Activated effector memory CD4-positive, alpha-beta T cell treated with Interleukin-2 at 50 U/mL for 16 hours (primary cell): Measurements from ENCODE around the gene UBQLN1.
"Not testable (repeated sequence)": the region's sequence is repeated elsewhere in the genome, so short reads cannot be mapped to it uniquely, and the experiment has no call there.

ENCODE experiments used
- DNase-seq: peaks from one replicate; pipeline ENCODE4 v3.0.0-alpha.2; 2020

The UBQLN1 gene

DNA sequence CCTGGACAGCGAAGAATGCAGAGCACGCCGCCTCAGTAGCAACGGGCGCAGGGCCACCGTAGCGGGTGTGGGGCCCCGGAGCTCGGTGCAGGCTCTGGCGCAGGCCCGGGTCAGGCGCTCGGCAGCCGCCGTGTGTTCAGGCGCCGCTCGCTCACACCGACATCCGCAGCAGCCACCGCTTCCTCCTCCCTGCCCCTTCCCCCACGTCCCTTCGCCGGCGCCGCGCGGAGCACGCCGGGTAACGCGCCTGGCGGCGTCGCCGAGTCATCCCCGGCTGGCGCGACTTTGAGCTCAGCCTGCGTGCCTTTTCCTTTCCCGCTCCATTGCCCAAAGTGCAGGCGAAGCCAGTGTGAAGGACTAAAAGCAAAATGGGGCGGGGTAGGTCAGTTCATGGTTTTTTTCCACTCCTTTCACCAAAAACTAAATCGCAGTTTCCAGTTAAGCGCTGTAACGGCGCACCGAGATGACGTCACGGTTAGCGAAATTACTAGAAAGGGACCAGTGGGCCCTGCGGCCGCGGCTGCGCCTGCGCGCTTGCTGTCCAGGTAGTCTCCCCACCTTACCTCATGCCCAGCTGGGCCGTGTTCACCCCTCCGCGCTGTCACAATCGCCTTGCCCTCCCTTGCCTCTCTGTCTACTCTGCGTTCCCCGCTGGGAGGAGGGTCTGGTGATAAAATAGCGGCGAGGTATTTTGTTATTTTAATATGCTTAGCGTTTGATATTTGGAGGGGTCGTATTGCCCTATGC lies at the start of gene UBQLN1:
UBQLN1 (minus strand) TSS at position 191 of the 747 bp plus-strand sequence. CDS start 279 bp downstream, outside the sequence.
- DNase-seq = peak; percentile 86

DNA sequence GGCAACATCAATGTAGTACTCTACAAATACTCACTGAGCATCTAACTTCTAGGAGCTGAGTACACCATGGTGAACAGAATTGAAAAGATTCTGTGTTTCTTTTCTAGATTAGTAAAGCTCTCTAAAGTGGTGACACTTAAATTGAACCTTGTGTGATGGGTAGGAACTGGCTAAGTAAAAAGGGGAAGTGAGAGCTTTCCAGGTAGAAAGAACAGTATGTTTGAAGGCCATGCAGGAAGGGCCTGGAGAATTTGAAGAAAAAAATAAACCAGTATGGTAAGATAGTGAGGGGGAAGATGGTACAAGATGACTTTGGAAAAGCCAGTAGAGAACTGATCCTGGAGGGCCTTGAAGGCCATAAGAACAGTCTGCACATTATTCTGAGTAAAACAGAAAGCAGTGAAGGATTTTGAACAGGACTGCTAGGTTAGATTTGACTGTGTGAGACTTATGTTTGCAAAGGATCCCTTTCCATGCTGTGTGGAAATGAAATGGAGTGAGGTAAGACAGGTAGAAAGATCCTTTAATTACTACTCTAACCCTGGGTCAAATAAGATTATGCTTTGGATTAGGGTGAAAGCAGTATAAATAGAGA lies 46.7 kb upstream of the UBQLN1 start:
- no peak for DNase-seq

DNA sequence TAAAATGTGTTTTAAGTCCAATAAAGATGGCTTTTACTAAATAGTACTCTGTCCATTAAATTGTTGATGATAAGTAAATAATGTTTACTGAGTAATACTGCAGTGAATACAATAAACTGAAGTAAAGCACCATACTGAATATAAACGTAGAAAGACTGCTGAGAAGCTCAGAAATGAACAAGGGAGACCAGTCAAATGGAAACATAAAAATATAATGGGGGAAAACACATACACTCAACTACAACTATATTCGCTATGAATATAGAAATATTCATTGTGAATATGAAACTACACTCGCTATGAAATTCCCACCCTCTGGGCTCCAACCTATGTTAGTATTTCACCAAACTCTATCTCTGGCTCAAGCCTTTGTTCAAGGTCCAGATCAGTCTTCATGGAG lies 41.9 kb upstream of the UBQLN1 start:
- DNase-seq = no peak

DNA sequence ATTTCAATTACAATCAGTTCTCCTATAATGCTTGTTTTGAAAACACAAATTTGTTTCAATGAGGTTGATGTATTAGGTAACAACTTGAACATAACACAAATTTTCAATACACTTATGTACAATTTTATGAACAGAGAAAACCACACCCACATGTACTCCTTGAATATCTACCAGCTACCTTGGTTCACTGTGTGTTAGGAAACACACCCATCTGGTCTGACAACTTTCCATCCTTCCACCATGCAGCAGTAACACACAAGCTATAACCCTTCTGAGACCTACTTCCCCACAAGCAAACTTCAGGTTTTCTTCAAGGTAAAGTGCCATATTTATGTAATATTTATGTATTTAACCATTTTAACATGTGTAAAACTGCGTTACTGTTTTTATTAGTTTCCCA lies 36.4 kb upstream of the UBQLN1 start:
- no peak for DNase-seq

DNA sequence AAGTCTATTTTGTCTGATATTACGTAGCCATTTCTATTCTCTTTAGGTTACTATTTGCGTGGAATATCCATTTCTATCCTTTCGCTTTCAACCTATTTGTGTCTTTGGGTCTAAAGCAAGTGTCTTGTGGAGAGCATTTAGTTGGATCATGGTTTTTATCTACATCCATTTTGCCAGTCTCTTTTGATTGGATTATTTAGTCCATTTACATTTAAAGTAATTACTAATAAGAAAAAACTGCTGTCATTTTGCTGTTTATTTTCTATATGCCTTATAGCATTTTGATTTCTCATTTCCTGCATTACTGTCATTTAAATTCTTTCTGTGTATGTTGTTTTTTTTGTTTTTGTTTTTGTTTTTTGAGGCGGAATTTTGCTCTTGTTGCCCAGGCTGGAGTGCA lies 26.0 kb upstream of the UBQLN1 start:
- DNase-seq = no peak

DNA sequence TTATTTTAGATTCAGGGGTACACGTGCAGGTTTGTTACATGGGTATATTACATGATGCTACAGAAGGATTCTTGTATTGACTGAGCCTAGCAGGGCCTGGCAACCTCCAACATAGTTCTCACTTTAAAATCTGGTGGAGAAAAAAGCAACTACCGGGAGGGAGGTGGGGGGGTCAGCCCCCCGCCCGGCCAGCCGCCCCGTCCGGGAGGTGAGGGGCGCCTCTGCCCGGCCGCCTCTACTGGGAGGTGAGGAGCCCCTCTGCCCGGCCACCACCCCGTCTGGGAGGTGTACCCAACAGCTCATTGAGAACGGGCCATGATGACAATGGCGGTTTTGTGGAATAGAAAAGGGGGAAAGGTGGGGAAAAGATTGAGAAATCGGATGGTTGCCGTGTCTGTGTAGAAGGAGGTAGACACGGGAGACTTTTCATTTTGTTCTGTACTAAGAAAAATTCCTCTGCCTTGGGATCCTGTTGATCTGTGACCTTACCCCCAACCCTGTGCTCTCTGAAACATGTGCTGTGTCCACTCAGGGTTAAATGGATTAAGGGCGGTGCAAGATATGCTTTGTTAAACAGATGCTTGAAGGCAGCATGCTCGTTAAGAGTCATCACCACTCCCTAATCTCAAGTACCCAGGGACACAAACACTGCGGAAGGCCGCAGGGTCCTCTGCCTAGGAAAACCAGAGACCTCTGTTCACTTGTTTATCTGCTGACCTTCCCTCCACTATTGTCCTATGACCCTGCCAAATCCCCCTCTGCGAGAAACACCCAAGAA lies 21.0 kb upstream of the UBQLN1 start:
- not testable (repeated sequence) for DNase-seq

DNA sequence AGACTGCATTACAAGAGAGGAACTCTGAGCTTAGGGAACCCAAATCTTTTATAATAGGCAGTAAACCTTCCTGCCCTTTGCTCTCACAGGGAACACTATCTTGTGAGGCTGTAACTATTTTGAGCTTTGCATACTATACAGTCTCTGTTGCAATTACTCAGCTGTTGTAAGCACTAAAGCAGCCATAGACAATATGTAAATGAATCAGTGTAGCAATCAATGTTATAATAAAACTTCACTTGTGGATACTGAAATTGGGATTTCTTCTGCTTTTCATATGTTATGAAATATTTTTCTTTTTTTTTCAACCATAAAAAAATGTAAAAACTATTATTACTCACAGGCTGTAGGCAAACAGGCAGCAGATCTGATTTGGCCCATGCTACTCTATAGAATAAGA lies 16.7 kb upstream of the UBQLN1 start:
- no peak for DNase-seq

DNA sequence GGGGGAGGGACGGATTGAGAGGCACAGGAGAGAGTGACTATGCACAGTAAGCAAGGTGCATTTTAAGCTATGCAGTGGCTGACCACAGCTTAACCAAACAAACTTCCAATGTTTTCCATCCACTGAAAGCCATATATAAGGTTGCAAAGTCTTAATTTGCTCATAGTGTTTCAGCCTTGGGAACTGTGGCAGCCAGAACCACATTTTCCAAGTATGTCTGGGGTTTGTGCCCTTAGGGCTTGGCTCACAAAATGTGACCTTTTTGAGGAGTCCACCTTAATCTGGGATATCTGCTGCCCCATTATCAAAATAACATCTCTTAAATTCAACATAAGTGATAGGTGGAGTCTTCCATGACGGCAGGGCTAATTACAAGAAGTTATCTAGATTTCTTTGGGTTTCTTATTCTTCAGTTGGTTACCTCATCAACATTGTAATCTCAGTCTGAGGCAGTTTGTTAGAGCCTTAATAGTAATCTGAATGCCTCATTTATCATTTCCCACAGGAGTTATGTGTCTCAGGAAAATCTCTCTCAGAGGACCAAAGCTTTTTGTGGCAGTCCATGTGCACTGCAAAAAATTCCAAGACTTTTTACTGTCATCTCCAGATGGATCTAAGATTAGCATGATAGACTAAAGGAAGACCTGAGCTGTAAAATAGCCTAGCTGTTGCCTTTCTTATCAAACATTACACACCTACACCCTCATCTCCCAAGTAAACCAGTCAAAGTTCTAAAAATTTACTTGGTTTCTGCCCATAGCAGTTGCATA lies 15.2 kb upstream of the UBQLN1 start:
- DNase-seq = no peak

DNA sequence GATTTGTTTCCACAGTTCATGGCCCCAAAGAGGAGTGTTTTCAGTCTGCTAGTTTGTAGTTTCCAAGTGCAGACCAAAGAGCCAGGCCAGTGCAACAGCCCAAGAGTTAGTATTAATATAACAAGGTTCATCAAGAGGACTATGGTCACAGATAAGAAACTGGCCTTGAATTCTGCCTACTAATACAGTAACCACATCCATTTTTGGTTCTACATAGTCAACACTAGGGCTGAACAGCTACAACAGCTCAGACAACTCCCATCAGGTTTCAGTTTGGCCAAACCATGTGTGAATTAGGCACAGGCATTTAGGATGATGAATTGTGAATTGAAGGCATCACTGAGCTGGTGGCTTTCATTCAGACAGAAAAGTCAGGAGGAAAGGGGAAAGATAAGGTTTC lies 13.8 kb upstream of the UBQLN1 start:
- no peak for DNase-seq

DNA sequence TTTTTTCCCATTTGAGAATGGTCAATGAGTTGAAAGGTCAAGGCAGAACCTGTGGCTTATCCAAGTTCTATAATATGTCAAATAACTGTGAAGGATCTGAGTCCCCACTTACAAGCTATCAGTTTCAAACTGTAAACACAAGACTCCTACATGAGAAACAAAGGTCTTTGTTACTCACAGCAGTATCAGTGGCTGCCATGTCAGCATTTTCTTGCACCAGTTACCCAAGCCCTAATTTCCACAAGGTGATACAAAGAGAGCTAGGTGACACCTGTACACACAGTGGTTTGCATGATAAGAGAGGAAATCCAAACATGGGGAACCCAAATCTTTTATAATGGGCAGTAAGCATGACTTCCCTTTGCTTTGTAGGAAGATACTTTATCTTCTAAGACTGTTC lies 8.0 kb upstream of the UBQLN1 start:
- no peak for DNase-seq

DNA sequence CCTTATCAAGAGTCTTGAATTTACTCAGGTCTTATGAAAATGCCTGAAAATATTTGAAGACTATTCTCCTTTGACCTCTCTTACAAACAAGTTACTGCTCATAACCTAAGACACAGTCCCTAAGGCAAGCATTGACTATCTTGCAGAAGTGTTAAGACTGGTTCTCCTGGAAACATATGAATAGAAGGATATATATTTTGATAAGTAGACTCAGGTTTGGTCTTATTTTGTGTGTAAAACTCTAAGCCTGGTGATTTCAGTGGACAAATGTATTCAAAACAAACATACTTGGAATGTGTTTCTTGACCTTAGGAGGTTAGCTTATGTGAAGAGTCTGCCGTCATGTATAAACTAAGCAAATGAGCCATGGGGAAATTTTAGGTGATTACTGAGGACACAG lies 7.5 kb upstream of the UBQLN1 start:
- no peak for DNase-seq

DNA sequence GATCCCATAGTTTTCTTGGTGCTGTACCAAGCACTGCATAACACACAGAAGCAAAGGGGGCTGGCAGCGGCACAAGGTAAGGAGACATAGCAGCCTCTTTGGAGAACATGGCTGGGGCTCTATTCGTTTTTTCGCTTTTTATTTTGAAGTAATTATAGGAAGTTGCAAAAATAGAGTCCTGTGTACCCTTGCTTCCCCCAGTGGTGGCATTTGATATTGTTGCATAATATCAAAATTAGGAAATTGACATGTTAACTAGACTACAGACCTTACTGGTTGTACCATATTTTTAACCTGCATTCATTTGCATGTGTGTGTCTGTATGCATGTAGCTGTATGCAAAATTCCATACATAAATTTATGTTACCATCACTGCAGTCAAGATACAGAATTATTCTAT lies 6.6 kb upstream of the UBQLN1 start:
- no peak for DNase-seq

DNA sequence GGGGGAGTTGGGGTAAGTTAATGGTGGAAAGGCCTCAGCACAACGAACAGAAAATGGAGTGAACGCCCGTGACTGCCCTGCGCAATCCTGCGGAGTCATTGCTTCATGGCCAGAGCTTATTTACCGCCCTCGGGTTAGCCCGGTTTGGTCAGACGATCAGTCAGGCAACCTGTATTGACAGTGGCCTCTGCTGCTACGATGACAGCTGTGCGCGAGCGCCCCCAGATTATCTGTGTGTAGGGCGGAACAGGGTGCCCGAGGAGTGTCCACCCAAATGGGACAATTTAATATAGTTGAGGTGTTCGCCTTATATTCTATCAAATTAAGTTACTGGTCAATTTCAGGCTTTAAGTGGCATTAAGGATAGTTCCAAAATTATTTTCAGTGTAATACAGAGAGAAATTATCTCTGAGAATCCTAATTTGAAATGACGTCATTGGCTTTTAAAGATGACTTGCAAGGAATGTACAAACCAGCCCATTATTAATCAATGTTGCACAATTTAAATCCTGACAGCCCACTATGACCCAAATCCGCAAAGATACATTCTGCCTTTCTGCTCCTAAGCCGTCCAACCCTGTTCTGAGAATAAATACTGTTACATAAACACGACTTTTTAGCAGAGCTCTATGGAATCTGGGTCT lies 879 bp upstream of the UBQLN1 start:
- DNase-seq = no peak

DNA sequence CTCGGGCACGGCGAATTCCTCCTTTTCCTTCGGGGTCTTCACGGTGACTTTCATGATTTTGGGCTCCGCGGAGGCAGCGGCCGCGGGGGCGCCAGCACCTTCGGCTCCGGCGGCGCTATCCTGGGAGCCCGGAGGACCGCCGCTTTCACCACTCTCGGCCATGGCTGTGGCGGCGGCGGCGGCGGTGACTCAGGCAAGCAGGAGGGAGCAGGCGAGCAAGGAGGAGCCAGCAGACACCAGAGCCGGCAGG lies 315 bp downstream of the UBQLN1 start:
- DNase-seq = no peak

DNA sequence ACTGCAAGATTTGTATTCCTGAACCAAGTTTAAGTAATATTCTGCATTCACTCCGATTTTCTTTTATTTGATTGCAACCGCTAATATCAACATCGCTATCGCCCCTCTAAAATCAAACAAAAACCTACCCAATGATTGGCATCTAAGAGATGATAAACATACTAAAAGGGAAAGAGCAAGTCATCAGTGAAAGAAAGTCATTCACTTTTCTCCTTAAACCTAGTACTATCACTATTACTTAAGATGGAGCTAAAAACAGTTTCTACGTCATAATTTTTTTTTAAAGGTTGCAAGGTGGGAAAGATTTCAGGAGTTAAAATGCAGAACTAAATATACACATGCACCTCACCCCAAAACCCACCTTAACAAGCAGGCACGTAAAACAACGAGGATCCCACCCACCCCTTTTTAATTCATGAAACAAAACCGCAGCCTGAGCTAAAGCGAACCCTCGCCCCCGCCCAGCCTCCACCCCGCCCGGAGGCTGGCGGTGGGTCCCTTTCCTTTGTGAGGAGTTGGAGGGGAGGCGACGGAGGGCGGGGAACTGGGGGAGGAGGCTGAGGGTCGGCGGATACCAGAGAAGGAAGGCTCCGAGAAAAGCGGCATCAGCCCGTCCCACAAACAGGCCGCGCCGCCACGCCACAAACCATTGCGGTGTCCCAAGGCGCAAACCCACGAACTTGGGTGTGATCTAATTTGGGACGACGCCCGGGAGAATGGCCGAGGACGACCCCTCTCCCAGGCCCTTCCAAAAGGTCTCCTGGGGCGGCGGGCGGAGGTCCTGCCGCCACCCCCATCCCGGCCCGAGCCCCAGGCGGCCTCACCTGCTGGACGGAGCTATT lies 861 bp downstream of the UBQLN1 start:
- DNase-seq = peak; percentile 48

DNA sequence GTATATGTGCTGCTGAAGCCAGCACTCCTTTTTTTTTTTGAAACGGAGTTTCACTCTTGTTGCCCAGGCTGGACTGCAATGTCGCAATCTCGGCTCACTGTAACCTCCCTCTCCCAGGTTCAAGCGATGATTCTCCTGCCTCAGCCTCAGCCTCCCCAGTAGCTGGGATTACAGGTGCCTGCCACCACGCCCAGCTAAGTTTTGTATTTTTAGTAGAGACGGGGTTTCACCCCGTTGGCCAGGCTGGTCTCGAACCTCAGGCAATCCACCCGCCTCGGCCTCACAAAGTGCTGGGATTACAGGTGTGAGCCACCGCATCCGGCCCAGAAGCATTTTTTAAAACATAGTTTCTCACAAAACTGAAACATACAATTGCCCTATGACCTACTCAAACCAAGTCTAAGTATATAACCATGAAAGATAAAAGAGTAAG lies 2.5 kb downstream of the UBQLN1 start:
- not testable (repeated sequence) for DNase-seq

DNA sequence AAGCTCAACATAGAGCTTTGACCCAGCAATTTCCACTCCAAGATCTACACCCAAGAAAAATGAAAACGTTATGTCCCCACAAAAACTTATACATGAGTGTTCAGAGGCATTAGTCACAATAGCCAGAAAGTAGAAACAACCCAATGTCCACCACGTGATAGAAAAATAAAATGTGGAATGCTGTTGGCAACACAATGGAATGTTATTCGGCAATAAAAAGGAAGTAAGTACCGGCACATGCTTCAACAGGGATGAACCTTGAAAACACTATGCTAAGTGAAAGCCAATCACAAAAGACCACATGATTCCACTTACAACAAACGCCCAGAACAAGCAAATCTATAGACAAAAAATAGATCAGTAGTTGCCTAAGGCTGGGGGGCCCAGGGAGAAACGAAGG lies 6.0 kb downstream of the UBQLN1 start:
- no peak for DNase-seq

DNA sequence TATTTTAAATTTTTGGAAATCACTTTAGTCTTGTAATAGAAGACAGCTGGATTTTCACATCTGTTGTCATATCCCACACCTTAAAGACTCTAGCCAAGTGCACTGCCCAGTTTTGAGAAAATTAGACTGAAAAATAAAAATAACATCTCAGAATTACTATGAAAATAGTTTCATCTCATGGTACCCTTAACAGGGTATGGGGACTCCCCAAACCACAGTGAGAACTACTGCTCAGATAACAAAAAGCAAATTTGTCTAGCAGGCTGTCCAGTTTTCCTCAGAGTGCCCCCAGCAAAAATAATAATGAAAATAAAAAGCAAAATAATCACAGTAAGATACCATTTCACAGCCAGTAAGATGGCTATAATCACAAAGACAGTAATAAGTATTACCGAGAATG lies 6.5 kb downstream of the UBQLN1 start:
- no peak for DNase-seq

DNA sequence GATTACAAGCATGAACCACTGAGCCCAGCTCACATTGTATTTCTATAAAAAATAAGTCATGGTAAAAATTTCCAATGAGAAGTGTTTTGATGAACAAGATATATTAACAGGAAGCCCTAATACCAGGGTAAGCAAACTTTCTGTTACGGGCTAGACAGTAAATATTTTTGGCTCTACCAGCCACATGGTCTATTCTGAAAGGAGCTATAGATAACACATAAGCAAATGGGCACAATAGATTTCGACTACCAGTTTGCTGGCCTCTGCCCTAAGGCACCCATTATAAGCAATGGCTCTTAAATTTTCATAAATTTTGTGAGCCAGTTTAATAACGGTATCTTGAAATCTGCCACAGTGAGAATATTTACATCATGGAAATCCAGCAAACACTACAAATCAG lies 8.1 kb downstream of the UBQLN1 start:
- no peak for DNase-seq

DNA sequence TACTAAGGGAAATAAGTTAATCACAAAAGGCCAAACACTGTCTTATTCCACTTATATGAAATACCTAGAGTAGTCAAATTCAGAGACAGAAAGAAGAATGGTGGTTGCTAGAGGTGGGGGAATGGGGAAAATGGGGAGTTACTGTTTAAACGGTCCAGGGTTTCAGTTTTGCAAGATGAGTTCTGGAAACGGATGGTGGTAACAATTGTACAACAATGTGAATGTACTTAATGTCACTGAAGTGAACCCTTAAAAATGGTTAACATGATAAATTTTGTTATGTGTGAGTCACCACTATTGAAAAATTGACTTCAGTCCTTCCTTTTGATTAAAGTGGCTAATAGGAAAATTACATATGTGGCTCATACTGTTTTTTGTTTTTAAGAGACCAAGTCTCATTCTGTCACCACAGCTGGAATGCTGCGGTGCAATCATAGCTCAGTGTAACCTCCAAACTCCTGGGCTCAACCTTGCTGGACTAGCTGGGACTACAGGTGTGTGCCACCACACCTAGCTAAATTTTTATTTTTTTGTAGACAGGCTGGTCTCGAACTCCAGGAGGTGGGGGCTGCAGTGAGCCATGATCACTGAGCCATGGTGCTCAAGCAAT lies 8.7 kb downstream of the UBQLN1 start:
- no peak for DNase-seq

DNA sequence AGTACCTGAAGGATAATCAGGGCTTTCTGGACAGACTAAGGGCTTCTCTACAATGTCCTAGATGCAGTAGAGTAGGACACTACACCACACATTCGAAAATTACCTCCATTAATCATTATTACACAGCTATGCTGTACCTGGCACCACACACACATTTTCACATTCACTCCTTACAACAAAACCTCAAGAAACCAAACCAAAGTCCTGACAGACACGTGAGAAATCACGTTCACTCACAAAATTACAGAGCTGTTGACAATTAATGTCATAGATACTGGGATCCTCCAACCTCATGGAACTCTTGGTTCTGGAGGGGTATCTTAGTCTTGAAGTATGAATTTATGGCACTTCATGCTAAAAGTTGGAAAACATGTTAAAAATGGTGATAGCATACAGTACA lies 16.3 kb downstream of the UBQLN1 start:
- no peak for DNase-seq

DNA sequence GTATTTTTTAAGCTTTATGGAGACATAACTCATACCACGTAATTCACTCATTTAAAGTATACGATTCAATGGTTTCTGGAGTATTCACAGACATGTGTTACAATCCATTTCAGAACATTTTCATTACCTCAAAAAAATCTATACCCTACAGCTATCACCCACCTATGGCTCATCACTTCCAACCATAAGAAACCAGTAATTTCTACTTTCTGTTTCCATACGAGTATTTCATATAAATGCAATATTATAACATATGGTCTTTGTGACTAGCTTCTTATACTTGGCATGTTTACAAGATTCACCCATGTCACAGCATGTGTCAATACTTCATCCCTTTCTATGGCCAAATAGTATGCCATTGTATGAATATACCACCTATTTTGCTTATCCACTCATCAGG lies 18.8 kb downstream of the UBQLN1 start:
- DNase-seq = no peak
